ENCODE results near the gene SWT1. TPM values are rescaled to one million over a fixed set of nuclear protein-coding genes. Genes with fewer than 3 reads are reported as not detected.
"Not testable (repeated sequence)": the region's sequence is repeated elsewhere in the genome, so short reads cannot be mapped to it uniquely, and the experiment has no call there.

Gene SWT1
- total RNA-seq, 3 donors from 2014 or later (not counting 1 experiment from before 2014, with no cell fraction given) = 4.0 to 5.3 (median 5.1) TPM

- Mint-ChIP-seq H3K36me3 (peaks cover 13% of the 10 kb centered on the region), H3K27me3 (ENCODE audit: low read depth in 2 of 2) (no peaks in the 10 kb centered on the region), H3K4me1 (no peaks in the 10 kb centered on the region), H3K4me3 (no peak overlapping the region), H3K27ac (no peak overlapping the region), H3K9me3 (peaks cover 3 to 4% of the 10 kb centered on the region in 2 donors)
- intact Hi-C loops (cut with micrococcal nuclease) = no loop called here
- Histone ChIP-seq H3K27ac (ENCODE audit: low read length) (no peak overlapping the region), H3K27me3 (ENCODE audit: control insufficient read depth, insufficient read depth, low read length) (no peaks in the 10 kb centered on the region), H3K36me3 (ENCODE audit: control insufficient read depth, insufficient read depth, low read length) (no peaks in the 10 kb centered on the region), H3K4me1 (ENCODE audit: control insufficient read depth, insufficient read depth, low read length) (no peaks in the 10 kb centered on the region), H3K9me3 (ENCODE audit: control insufficient read depth, insufficient read depth, low read length) (peaks cover under 1% of the 10 kb centered on the region), H3K4me3 (ENCODE audit: low read length) (no peak overlapping the region)
- 73% methylated on average over 1 of the region's 1 CpG for WGBS (ENCODE audit: insufficient coverage)
- TF ChIP-seq CTCF (IDR thresholded peaks at IDR 0.05) = no peak
- ATAC-seq (no peak), DNase-seq (no peak)
Measured at GRCh38 chr1:185193756-185194155, 36.8 kb downstream of the SWT1 start.

GRCh38 chr1:185198712-185199111 is 41.7 kb downstream of the SWT1 start:
- H3K4me3 Mint-ChIP-seq; H3K4me1 ChIP-seq (ENCODE audit: control insufficient read depth, insufficient read depth, low read length); H3K27me3 ChIP-seq (ENCODE audit: control insufficient read depth, insufficient read depth, low read length); intact Hi-C loops (cut with micrococcal nuclease); H3K9me3 ChIP-seq (ENCODE audit: control insufficient read depth, insufficient read depth, low read length); H3K27me3 Mint-ChIP-seq (ENCODE audit: low read depth in 2 of 2); H3K4me1 Mint-ChIP-seq; H3K36me3 ChIP-seq (ENCODE audit: control insufficient read depth, insufficient read depth, low read length); H3K27ac ChIP-seq (ENCODE audit: low read length); H3K9me3 Mint-ChIP-seq; H3K27ac Mint-ChIP-seq; ATAC-seq; H3K4me3 ChIP-seq (ENCODE audit: low read length); DNase-seq: not testable (repeated sequence)
- WGBS (ENCODE audit: insufficient coverage) = 85% methylated on average over 4 of the region's 4 CpGs
- peaks cover 22% of the 10 kb centered on the region for H3K36me3 Mint-ChIP-seq

- no peaks in the 10 kb centered on the region for H3K27me3 ChIP-seq (ENCODE audit: control insufficient read depth, insufficient read depth, low read length)
- H3K36me3 ChIP-seq (ENCODE audit: control insufficient read depth, insufficient read depth, low read length) = no peaks in the 10 kb centered on the region
- no peak overlapping the region for H3K27ac ChIP-seq (ENCODE audit: low read length)
- no peak for DNase-seq
- no peak for ATAC-seq
- H3K27me3 Mint-ChIP-seq (ENCODE audit: low read depth in 2 of 2) = no peaks in the 10 kb centered on the region
- H3K4me3 ChIP-seq (ENCODE audit: low read length) = no peak overlapping the region
- WGBS (ENCODE audit: insufficient coverage) = 96% methylated on average over 5 of the region's 8 CpGs
- peaks cover 22% of the 10 kb centered on the region for H3K36me3 Mint-ChIP-seq
- H3K4me3 Mint-ChIP-seq = no peak overlapping the region
- intact Hi-C loops (cut with micrococcal nuclease) = no loop called here
- peaks cover 2% of the 10 kb centered on the region for H3K9me3 ChIP-seq (ENCODE audit: control insufficient read depth, insufficient read depth, low read length)
- peaks cover 3 to 4% of the 10 kb centered on the region in 2 donors for H3K9me3 Mint-ChIP-seq
- no peaks in the 10 kb centered on the region for H3K4me1 Mint-ChIP-seq
- TF ChIP-seq CTCF (IDR thresholded peaks at IDR 0.05) = no peak
- no peaks in the 10 kb centered on the region for H3K4me1 ChIP-seq (ENCODE audit: control insufficient read depth, insufficient read depth, low read length)
- no peak overlapping the region for H3K27ac Mint-ChIP-seq
Measured at GRCh38 chr1:185200889-185201288, 43.9 kb downstream of the SWT1 start.

- H3K4me3 ChIP-seq (ENCODE audit: low read length) = no peak overlapping the region
- no peak overlapping the region for H3K27ac ChIP-seq (ENCODE audit: low read length)
- ATAC-seq (no peak), DNase-seq (peak in 1 of 2 donors; percentile 3)
- intact Hi-C loops (cut with micrococcal nuclease) = no loop called here
- H3K27me3 Mint-ChIP-seq (ENCODE audit: low read depth in 2 of 2) = no peaks in the 10 kb centered on the region
- H3K27ac Mint-ChIP-seq = no peak overlapping the region
- TF ChIP-seq CTCF (IDR thresholded peaks at IDR 0.05) = no peak
- no peaks in the 10 kb centered on the region for H3K36me3 Mint-ChIP-seq
- H3K4me1 Mint-ChIP-seq = no peaks in the 10 kb centered on the region
- H3K9me3 ChIP-seq (ENCODE audit: control insufficient read depth, insufficient read depth, low read length) = no peaks in the 10 kb centered on the region
- no peaks in the 10 kb centered on the region for H3K4me1 ChIP-seq (ENCODE audit: control insufficient read depth, insufficient read depth, low read length)
- no peaks in the 10 kb centered on the region for H3K27me3 ChIP-seq (ENCODE audit: control insufficient read depth, insufficient read depth, low read length)
- no peak overlapping the region for H3K4me3 Mint-ChIP-seq
- H3K9me3 Mint-ChIP-seq = peaks cover 0 to 4% of the 10 kb centered on the region in 2 donors
- no peaks in the 10 kb centered on the region for H3K36me3 ChIP-seq (ENCODE audit: control insufficient read depth, insufficient read depth, low read length)
Measured at GRCh38 chr1:185207170-185207569, 50.2 kb downstream of the SWT1 start.
